ENCODE results near the gene REXO1.
"Not testable (repeated sequence)": the region's sequence is repeated elsewhere in the genome, so short reads cannot be mapped to it uniquely, and the experiment has no call there.

Gene REXO1

DNA sequence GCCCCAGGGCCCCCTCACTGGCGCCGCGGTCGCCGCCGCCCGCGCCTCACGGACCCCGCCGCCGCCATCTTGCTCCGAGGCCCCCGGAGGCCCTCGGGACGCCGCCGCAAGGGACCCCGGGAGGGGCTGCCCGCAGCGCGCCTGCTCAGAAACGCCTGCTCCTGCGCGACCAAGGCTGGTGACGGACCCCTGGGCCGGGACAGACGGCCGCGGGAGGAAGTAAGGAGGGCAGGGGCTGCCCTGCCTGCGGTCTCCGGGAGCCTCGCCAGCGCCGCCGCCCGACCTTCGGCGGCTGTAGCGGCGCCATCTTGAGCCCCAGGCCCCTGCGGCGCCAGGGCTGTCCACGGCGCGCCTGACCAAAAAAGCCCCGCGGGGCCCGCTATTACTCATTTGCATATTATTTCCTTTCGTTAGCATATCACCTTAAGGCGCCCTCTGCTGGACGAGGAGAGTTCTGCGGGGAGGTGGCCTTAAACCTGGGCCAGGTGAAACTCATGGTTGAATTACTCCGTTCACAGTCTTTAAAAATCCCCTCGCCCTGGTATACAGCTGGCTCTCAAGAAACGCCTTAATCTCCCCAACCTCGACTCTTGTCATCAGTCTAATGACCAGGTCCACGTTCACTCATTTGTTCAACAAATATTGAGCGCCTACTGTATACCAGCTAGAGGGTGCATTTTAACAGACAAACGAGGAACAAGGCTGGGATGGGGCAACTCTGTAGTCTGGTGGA lies at the start of gene REXO1:
Gene REXO1, minus strand, starts transcription at position 85 of the 733 bp plus-strand sequence. CDS start 125 bp downstream, outside the sequence.
- DNase-seq (ENCODE audit: low read depth in 1 of 2, low spot score in 1 of 2), result peak; percentile 66 to 95
- no peak for TF ChIP-seq JUND (IDR thresholded peaks at IDR 0.05; ENCODE audit: low read depth)
- in situ Hi-C loops (cut with HindIII; ENCODE audit: low pct_unique_long_range_greater_than_20kb, low sequenced_read_pairs), result no loop called here

GRCh38 chr19:1896508-1896907 lies 48.2 kb upstream of the REXO1 start:
- no peak for TF ChIP-seq JUND (IDR thresholded peaks at IDR 0.05; ENCODE audit: low read depth)
- in situ Hi-C loops (cut with HindIII; ENCODE audit: low pct_unique_long_range_greater_than_20kb, low sequenced_read_pairs), result no loop called here
- no peak for DNase-seq (ENCODE audit: low read depth in 1 of 2, low spot score in 1 of 2)

DNA sequence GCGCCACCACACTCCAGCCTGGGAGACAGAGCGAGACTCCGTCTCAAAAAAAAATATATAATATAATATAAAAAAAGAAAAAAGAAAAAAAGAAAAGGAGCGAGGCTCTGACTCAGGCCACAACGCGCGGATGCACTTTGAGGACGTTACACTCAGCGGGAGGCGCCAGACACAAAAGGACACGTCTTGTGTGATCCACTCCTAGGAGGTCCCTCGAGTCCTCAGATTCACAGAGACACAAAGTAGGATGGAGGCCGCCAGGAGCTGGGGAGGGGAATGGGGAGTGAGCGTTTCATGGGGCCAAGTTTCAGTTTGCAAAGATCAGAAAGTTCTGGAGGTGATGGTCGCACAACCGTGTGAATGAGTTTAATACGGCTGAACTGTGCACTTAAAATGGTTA lies 45.5 kb upstream of the REXO1 start:
- no peak for TF ChIP-seq JUND (IDR thresholded peaks at IDR 0.05; ENCODE audit: low read depth)
- DNase-seq (ENCODE audit: low read depth in 1 of 2, low spot score in 1 of 2), result no peak
- in situ Hi-C loops (cut with HindIII; ENCODE audit: low pct_unique_long_range_greater_than_20kb, low sequenced_read_pairs), result no loop called here

DNA sequence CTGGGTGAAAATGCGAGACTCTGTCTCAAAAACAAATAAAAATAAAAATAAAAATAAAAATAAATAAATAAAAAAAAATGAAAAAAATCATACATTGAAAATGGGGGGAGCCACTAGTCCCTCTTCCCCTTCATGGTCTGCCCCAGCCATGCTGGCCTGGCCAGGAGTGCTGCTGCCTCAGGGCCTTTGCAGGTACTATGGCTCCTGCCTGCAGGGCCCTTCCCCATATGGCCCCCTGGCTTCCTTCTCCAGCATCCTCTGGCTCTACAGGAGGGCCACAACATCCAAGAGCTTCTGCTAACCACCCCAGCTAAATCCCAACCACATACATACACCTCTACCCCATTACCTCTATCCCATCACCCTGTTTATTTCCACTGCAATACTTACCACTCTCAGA lies 41.6 kb upstream of the REXO1 start:
- in situ Hi-C loops (cut with HindIII; ENCODE audit: low pct_unique_long_range_greater_than_20kb, low sequenced_read_pairs), result no loop called here
- DNase-seq (ENCODE audit: low read depth in 1 of 2, low spot score in 1 of 2), result no peak
- TF ChIP-seq JUND (IDR thresholded peaks at IDR 0.05; ENCODE audit: low read depth), result no peak

- in situ Hi-C loops (cut with HindIII; ENCODE audit: low pct_unique_long_range_greater_than_20kb, low sequenced_read_pairs), result no loop called here
- no peak for TF ChIP-seq JUND (IDR thresholded peaks at IDR 0.05; ENCODE audit: low read depth)
- no peak for DNase-seq (ENCODE audit: low read depth in 1 of 2, low spot score in 1 of 2)
These were observed 40.1 kb upstream of the REXO1 start for GRCh38 chr19:1888385-1888784.

GRCh38 chr19:1886360-1886759 lies 38.1 kb upstream of the REXO1 start:
- in situ Hi-C loops (cut with HindIII; ENCODE audit: low pct_unique_long_range_greater_than_20kb, low sequenced_read_pairs); DNase-seq (ENCODE audit: low read depth in 1 of 2, low spot score in 1 of 2): not testable (repeated sequence)

DNA sequence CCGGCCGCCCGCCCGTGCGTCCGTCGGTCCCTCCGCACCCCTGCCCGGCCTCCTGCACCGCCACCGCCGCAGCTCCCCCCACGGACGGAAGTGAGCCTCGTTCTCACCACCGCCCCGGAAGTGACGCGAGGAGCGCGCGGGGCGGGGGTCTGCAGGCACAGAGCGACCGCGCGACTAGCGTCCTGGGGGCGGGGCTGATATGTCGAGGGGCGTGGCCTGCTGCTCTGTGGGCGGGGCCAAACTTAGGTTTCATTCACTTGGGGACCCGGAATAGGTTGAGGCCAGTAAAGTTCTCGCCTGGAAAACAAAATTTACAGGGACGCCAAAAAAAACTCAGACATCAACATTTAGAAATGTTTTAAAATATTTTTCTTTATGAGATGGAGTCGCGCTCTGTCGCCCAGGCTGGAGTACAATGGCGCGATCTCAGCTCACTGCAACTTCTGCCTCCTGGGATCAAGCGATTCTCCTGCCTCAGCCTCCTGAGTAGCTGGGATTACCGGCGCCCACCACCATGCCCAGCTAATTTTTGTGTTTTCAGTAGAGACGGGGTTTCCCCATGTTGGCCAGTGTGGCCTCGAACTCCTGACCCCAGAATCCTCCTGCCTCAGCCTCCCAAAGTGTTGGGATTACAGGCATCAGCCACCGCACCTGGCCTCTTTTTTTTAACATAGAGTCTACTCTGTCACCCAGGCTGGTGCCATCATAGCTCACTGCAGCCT lies 37.3 kb upstream of the REXO1 start, which contains the start of gene ABHD17A:
Gene ABHD17A, minus strand, starts transcription at position 99 of the 722 bp plus-strand sequence. CDS start 3,930 bp downstream, outside the sequence.
- peak; percentile 83 to 93 for DNase-seq (ENCODE audit: low read depth in 1 of 2, low spot score in 1 of 2)
- in situ Hi-C loops (cut with HindIII; ENCODE audit: low pct_unique_long_range_greater_than_20kb, low sequenced_read_pairs), result not testable (repeated sequence)

- in situ Hi-C loops (cut with HindIII; ENCODE audit: low pct_unique_long_range_greater_than_20kb, low sequenced_read_pairs), result no loop called here
- no peak for TF ChIP-seq JUND (IDR thresholded peaks at IDR 0.05; ENCODE audit: low read depth)
- no peak for DNase-seq (ENCODE audit: low read depth in 1 of 2, low spot score in 1 of 2)
These were observed 36.5 kb upstream of the REXO1 start for GRCh38 chr19:1884719-1885334.

GRCh38 chr19:1884291-1884718 lies 36.0 kb upstream of the REXO1 start:
- in situ Hi-C loops (cut with HindIII; ENCODE audit: low pct_unique_long_range_greater_than_20kb, low sequenced_read_pairs), result no loop called here
- no peak for TF ChIP-seq JUND (IDR thresholded peaks at IDR 0.05; ENCODE audit: low read depth)
- DNase-seq (ENCODE audit: low read depth in 1 of 2, low spot score in 1 of 2), result peak; percentile 32 to 37

DNA sequence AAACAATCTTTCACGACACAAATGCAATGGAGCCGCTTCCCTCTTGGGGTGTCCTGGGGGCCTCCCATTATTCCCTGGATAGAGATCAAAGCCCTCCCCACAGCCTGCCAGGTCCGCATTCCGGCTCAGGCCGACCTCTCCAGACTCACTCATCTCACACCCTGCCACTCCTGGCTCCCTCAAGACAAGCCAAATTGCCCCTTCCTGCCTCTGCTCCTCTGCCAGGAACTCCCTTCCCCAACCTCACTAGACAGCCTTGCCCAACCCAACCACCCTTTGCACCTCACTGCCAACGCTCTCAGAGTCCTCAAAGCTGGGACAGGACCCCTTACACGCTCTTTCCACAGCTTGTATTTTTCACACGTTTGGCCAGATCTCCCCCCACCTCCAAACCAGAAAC lies 35.5 kb upstream of the REXO1 start:
- in situ Hi-C loops (cut with HindIII; ENCODE audit: low pct_unique_long_range_greater_than_20kb, low sequenced_read_pairs), result no loop called here

GRCh38 chr19:1882786-1883692 lies 34.8 kb upstream of the REXO1 start:
- no peak for TF ChIP-seq JUND (IDR thresholded peaks at IDR 0.05; ENCODE audit: low read depth)
- in situ Hi-C loops (cut with HindIII; ENCODE audit: low pct_unique_long_range_greater_than_20kb, low sequenced_read_pairs), result no loop called here
- no peak for DNase-seq (ENCODE audit: low read depth in 1 of 2, low spot score in 1 of 2)

More for the DNA sequence above, 35.5 kb upstream of the REXO1 start:
- DNase-seq (ENCODE audit: low read depth in 1 of 2, low spot score in 1 of 2), result no peak
- no peak for TF ChIP-seq JUND (IDR thresholded peaks at IDR 0.05; ENCODE audit: low read depth)

All from T47D (cell line).